Renal pelvis (tissue), 4 donors: ENCODE measurements around the gene HNRNPM. TPM values are rescaled to one million over a fixed set of nuclear protein-coding genes. Genes with fewer than 3 reads are reported as not detected.
"Not testable (repeated sequence)": the region's sequence is repeated elsewhere in the genome, so short reads cannot be mapped to it uniquely, and the experiment has no call there.

Experiments used
- DNase-seq: peaks from one replicate; pipeline ENCODE4 v3.0.0-alpha.2; 2013
- polyA plus RNA-seq, 3 donors: library from polyadenylated mRNA; unstranded; fragments of 120-200 nt; gene quantifications; one replicate each; pipeline ENCODE4 v1.2.1, GENCODE V29; 2013; ENCODE audit not compliant: insufficient read length in 3 of 3

HNRNPM gene
- polyA plus RNA-seq, 3 donors, result 348 to 405 (median 377) TPM

DNA sequence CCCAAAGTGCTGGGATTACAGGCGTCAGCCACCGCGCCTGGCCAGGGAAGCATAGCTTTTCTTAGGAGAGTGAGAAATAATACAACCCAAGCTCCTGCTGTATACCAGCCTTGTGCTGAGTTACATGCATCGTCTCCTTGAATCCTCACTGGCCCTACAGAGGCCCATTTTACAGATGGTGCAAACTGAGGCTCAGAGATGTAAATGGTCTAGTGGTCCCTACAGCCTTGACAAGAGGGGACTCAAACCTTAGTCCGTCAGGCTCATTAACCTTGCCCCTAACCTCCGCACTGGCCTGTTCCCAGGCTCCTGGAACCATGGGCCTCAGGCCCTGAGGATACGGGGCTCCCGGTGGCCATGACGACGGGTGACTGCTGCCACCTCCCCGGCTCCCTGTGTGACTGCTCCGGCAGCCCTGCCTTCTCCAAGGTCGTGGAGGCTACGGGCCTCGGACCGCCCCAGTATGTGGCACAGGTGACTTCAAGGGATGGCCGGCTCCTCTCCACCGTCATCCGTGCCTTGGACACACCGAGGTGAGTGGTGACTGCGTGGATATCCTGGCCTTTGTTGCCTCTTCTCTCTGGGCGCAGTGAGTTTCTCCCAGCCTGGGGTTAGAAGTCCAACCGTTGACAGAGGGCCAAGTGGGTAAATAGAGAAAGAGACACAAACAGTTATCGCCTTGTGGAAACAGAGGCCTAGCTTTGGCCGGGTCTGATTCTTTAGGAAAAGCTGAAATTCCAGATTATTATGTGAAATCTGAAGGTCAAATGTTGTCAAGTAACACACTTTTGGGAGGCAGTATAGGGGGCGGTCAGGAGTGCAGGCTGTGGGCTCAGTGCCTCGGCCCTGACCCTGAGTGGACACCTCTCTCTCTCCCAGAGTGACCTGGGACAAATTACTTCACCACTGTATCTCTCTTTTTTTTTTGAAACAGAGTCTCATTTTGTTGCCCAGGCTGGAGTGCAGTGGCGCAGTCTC is 23.0 kb upstream of the HNRNPM start:
- DNase-seq, result no peak

DNA sequence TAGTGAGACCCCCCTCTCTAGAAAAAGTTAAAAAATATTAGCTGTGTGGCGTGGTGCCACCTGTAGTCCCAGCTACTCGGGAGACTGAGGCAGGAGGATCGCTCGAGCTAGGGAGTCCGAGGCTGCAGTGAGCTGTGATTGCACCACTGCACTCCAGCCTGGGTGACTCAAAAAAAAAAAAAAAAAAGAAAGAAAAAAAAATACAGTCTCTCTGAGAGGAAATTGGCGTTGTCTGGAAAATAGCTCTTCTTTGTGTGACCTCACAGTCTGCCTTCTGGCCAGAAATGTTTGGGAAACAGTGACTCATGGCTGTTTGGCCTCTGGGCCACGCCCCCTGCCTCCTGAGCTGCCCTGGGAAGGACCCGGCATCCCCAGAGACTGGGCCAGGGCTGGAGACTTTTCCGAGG is 21.0 kb upstream of the HNRNPM start:
- DNase-seq, result no peak

- not testable (repeated sequence) for DNase-seq
Measured at GRCh38 chr19:8425331-8425730, 19.4 kb upstream of the HNRNPM start.

- no peak for DNase-seq
Measured at GRCh38 chr19:8426283-8426682, 18.5 kb upstream of the HNRNPM start.

- no peak for DNase-seq
Measured at GRCh38 chr19:8429044-8429443, 15.7 kb upstream of the HNRNPM start.

GRCh38 chr19:8429826-8430225 is 14.9 kb upstream of the HNRNPM start:
- no peak for DNase-seq

DNA sequence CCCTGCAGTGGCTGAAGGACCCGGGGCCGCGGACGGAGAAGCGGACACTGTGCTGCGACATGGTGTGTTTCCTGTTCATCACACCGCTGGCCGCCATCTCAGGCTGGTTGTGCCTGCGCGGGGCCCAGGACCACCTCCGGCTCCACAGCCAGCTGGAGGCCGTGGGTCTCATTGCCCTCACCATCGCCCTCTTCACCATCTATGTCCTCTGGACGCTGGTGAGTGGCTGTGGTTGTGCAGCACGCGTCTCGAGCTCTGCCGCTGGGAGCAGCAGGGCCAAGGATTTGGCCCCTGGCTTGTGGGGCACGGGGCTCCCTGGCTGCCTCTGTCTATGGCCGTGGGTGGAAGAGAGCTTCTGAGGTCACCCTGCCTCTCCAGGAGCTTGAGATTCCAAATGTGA is 14.1 kb upstream of the HNRNPM start:
- no peak for DNase-seq

GRCh38 chr19:8438236-8438635 is 6.5 kb upstream of the HNRNPM start:
- DNase-seq, result no peak

GRCh38 chr19:8441725-8442544 is 2.8 kb upstream of the HNRNPM start:
- DNase-seq, result no peak

- not testable (repeated sequence) for DNase-seq
Measured at GRCh38 chr19:8444140-8444676, 567 bp upstream of the HNRNPM start.

- DNase-seq, result no peak
Measured at GRCh38 chr19:8445488-8446001, 770 bp downstream of the HNRNPM start.

- DNase-seq, result no peak
Measured at GRCh38 chr19:8446061-8446709, 1.4 kb downstream of the HNRNPM start.

DNA sequence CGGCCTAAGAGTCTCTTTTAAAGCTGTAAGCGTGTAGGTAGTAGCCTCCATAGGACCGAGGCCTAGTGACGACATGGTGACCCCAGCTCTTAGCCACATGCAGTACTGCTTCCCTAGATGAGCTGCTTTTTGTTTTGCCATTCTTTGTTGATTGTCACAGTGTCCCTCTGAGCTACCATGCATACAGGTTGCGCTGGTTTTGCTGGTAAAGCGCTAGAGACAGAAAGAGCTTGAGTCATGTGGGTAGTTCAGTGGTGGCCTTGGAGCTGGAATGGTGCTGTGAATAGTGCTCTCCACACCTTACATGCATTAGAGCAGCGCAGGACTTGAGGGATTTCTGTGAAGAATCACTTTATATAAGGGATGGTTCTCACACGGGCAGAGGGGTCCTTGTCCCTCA is 5.1 kb downstream of the HNRNPM start:
- DNase-seq, result no peak

DNA sequence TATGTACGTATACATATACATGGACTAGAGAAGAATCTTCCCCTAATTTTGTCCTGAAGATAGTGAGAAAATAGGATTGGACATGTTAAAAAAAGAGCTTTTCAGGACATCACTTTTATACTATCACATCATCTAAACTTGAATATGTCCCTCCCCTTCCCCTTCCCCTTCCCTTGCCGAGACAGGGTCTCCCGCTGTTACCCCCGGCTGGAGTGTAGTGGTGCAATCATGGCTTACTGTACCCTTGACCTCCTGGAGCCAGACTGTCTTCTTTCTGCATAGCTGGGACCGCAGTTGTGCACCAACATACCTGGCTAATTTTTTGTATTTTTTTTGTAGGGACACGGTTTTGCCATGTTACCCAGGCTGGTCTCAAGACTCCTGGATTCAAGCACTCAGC is 6.6 kb downstream of the HNRNPM start:
- no peak for DNase-seq

- DNase-seq, result no peak
Measured at GRCh38 chr19:8451885-8452284, 7.1 kb downstream of the HNRNPM start.

- DNase-seq, result no peak
Measured at GRCh38 chr19:8452446-8453123, 7.8 kb downstream of the HNRNPM start.

GRCh38 chr19:8453616-8454015 is 8.8 kb downstream of the HNRNPM start:
- no peak for DNase-seq

DNA sequence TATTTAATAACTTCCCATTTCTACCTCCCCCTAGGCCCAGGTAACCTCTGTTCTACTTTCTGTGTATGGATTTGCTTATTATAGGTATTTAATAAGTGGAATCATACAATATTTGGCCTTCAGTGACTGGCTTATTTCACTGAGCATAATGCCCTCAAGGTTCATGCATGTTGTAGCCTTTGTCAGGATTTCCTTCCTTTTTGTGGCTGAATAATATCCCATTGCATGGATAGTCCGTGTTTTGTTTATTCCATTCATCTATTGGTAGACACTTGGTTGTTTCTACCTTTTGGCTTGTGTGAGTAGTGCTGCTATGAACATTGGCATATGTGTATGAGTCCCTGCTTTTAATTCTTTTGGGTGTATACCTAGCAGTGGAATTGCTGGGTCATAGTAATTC is 9.4 kb downstream of the HNRNPM start:
- DNase-seq, result no peak

DNA sequence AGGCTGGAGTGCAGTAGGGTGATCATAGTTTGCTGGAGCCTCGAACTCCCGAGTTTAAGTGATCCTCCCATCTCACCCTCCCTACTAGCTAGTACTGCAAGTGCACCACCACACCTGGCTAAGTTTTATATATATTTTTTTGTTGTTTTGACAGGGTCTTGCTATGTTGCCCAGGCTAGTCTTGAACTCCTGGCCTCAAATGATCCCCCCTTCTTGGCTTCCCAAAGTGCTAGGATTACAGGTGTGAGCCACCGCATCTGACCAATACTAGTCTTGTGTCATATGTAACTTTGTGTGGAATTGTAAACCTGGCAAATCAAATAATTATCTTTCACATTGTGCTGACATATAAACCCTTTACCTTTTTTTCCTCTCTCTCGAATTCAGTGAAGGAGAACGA is 10.2 kb downstream of the HNRNPM start:
- no peak for DNase-seq

GRCh38 chr19:8456064-8456463 is 11.3 kb downstream of the HNRNPM start:
- DNase-seq, result no peak

- DNase-seq, result no peak
Measured at GRCh38 chr19:8457209-8457608, 12.4 kb downstream of the HNRNPM start.
